ENCODE measurements around the gene CTRL.

Gene CTRL

GRCh38 chr16:67884684-67885083, 47.0 kb downstream of the CTRL start, which contains the start of gene NRN1L:
Gene NRN1L (plus strand): TSS chr16:67884885. CDS start chr16:67884904, 19 bp downstream.
- DNase-seq, result no peak

DNA sequence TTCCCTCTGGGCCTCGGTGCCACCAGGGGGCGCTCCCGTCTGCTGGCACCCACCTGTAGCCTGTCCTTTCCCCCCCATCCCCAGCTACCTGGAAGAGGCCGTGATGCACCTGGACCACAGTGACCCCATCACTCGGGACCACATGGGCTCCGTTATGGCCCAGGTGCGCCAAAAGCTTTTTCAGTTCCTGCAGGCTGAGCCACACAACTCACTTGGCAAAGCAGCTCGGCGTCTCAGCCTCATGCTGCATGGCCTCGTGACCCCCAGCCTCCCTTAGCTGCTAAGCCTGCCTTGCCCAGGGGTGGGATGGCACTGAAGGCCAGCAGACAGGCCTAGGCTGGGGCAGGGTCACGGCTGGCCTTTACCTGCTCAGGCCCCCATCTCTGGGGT, 47.8 kb downstream of the CTRL start:
- DNase-seq, result no peak

DNA sequence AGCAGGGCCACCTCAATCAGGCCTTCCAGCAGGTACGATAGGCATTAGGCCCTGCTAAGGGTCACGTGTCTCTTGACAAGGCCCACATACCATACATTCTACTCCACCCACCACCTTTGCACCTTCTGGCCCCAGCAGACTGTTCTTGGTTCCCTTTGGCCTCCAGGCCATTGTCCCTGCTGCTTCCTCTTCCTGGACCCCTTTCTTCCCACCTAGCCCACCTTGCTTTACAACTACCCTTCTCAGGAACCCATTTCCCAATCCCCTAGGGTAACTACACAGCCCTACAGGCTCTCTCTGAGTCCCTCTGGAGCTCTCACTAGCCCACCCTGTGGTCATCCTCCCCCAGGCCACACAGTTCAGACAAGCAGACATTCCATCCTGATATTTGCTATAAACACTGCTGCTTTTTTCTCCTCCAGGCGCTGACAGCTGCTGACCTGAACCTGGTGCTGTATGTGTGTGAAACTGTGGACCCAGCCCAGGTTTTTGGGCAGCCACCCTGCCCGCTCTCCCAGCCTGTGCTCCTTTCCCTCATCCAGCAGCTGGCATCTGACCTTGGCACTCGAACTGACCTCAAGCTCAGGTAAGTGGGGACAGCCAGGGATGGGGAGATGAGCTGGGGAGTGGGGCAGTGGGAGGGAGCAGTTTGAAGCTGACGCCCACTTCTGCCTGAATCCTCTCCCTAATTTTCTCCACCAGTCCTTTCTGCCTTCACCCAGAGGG, 48.4 kb downstream of the CTRL start:
- no peak for DNase-seq

GRCh38 chr16:67882374-67883145, 49.1 kb downstream of the CTRL start:
- no peak for DNase-seq

GRCh38 chr16:67881621-67882161, 50.0 kb downstream of the CTRL start:
- DNase-seq, result no peak

DNA sequence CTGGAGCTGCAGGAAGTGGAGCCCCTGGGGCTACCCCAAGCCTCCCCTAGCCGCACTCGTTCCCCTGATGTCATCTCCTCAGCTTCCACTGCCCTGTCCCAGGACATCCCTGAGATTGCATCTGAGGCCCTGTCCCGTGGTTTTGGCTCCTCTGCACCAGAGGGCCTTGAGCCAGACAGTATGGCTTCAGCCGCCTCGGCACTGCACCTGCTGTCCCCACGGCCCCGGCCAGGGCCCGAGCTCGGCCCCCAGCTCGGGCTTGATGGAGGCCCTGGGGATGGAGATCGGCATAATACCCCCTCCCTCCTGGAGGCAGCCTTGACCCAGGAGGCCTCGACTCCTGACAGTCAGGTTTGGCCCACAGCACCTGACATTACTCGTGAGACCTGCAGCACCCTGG, 51.1 kb downstream of the CTRL start:
- DNase-seq, result no peak

DNA sequence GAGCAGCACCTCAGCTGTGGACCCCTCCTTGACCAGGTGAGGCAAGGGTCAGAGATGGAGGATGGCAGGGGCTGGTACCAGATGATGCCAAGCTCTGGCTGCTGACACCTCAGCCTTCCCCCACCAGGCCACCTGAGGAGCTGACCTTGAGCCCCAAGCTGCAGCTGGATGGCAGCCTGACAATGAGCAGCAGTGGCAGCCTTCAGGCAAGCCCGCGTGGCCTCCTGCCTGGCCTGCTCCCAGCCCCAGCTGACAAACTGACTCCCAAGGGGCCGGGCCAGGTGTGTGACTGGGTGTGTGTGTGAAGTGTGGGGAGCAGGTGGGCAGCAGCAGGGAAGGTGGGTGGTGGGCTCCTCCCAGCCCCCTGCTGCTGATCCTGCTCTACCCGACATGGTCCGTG, 51.7 kb downstream of the CTRL start:
- DNase-seq, result no peak
